Ecto neural progenitor cell (in vitro differentiated cells): ENCODE measurements around the gene SPATA12.
"Not testable (repeated sequence)": the region's sequence is repeated elsewhere in the genome, so short reads cannot be mapped to it uniquely, and the experiment has no call there.

ENCODE experiments used
- DNase-seq: peaks from one replicate; pipeline ENCODE4 v3.0.0-alpha.2; 2018; ENCODE audit warnings: low spot score

SPATA12 gene

GRCh38 chr3:57083266-57083995 is 23.0 kb downstream of the SPATA12 start:
- DNase-seq: not testable (repeated sequence)

GRCh38 chr3:57085211-57085610 is 24.7 kb downstream of the SPATA12 start:
- DNase-seq: no peak

- DNase-seq: no peak
Measured at GRCh38 chr3:57086201-57086600, 25.7 kb downstream of the SPATA12 start.

GRCh38 chr3:57087361-57088092 is 27.1 kb downstream of the SPATA12 start:
- no peak for DNase-seq

GRCh38 chr3:57088503-57088902 is 28.0 kb downstream of the SPATA12 start:
- DNase-seq: no peak

GRCh38 chr3:57089043-57089442 is 28.6 kb downstream of the SPATA12 start:
- no peak for DNase-seq

- DNase-seq: no peak
Measured at GRCh38 chr3:57091521-57092273, 31.2 kb downstream of the SPATA12 start.

GRCh38 chr3:57093489-57093888 is 33.0 kb downstream of the SPATA12 start:
- DNase-seq: no peak

GRCh38 chr3:57093971-57094535 is 33.6 kb downstream of the SPATA12 start:
- no peak for DNase-seq

- no peak for DNase-seq
Measured at GRCh38 chr3:57094575-57094974, 34.1 kb downstream of the SPATA12 start.

GRCh38 chr3:57095363-57095762 is 34.9 kb downstream of the SPATA12 start:
- no peak for DNase-seq

- no peak for DNase-seq
Measured at GRCh38 chr3:57097536-57097935, 37.1 kb downstream of the SPATA12 start.

- no peak for DNase-seq
Measured at GRCh38 chr3:57098418-57099310, 38.2 kb downstream of the SPATA12 start.

- peak; percentile 63 for DNase-seq
Measured at GRCh38 chr3:57100046-57100695, 39.7 kb downstream of the SPATA12 start.

GRCh38 chr3:57105585-57105984 is 45.1 kb downstream of the SPATA12 start:
- DNase-seq: no peak

GRCh38 chr3:57108684-57109083 is 48.2 kb downstream of the SPATA12 start:
- no peak for DNase-seq

- DNase-seq: no peak
Measured at GRCh38 chr3:57109437-57110199, 49.2 kb downstream of the SPATA12 start.

GRCh38 chr3:57110214-57110613 is 49.8 kb downstream of the SPATA12 start:
- DNase-seq: no peak

- DNase-seq: peak; percentile 69
Measured at GRCh38 chr3:57110798-57111197, 50.3 kb downstream of the SPATA12 start.

GRCh38 chr3:57112206-57112605 is 51.7 kb downstream of the SPATA12 start:
- no peak for DNase-seq
